ENCODE data around the gene BMP8A. TPM values are rescaled to one million over a fixed set of nuclear protein-coding genes. Genes with fewer than 3 reads are reported as not detected.
"Not testable (repeated sequence)": the region's sequence is repeated elsewhere in the genome, so short reads cannot be mapped to it uniquely, and the experiment has no call there.

The BMP8A gene
- total RNA-seq, 1 donor from 2014 or later: not detected

DNA sequence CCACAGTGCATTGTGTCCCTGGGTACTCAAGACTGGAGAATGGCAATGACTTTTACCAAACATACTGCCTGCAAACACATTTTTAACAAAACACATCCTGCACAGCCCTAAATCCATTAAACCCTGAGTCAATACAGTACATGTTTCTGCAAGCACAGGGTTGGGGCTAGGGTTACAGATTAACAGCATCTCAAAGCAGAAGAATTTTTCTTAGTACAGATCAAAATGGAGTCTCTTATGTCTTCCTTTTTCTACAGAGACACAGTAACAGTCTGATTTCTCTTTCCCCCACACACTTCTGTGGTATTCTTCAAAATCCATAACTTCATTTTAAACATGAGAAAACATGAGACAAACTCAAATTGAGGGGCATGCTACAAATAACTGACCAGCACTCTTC lies 13.9 kb downstream of the BMP8A start:
- no peak overlapping the region for H3K4me3 ChIP-seq
- DNase-seq (ENCODE audit: low spot score in 2 of 2): no peak
- no peaks in the 10 kb centered on the region for H3K9me3 ChIP-seq
- intact Hi-C loops (cut with DNase I): no loop called here
- TF ChIP-seq, protein P1, sequence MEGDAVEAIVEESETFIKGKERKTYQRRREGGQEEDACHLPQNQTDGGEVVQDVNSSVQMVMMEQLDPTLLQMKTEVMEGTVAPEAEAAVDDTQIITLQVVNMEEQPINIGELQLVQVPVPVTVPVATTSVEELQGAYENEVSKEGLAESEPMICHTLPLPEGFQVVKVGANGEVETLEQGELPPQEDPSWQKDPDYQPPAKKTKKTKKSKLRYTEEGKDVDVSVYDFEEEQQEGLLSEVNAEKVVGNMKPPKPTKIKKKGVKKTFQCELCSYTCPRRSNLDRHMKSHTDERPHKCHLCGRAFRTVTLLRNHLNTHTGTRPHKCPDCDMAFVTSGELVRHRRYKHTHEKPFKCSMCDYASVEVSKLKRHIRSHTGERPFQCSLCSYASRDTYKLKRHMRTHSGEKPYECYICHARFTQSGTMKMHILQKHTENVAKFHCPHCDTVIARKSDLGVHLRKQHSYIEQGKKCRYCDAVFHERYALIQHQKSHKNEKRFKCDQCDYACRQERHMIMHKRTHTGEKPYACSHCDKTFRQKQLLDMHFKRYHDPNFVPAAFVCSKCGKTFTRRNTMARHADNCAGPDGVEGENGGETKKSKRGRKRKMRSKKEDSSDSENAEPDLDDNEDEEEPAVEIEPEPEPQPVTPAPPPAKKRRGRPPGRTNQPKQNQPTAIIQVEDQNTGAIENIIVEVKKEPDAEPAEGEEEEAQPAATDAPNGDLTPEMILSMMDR (IDR thresholded peaks at IDR 0.05): no peak
- H3K27ac ChIP-seq: no peak overlapping the region
- no peaks in the 10 kb centered on the region for H3K36me3 ChIP-seq
- no peaks in the 10 kb centered on the region for H3K27me3 ChIP-seq
- no peaks in the 10 kb centered on the region for H3K4me1 ChIP-seq

DNA sequence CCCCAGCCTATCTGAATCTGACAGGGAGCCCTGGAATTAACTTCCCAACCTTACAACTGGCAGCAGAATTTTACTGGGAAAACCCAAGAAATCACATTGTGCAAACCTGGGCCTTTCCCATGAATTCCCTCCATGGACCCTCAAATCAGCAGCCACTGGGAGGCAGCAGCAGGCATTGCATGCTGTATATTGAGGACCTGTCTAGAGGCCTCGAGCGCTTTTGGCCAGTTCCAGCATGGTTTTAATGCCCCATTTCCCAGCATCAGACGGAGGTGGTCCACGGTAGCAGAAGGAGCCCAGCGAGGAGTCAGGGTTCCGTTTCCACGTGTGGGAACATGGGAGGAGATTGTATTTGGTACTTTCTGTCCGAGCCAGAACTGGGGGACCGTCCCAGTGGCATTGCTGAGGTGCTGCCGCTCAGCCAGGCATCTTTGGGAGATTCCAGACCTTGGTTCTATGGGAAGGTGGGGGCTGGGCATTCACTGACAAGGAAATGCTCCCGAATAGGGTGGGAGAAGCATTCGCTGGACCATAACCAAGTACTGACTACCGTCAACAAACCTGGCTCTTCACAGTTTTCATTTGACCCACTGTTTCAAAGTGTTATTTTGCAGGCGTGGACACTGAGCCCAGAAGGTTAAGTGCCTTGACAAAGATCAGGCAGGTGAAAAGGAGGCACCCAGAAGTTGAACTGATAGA lies 15.9 kb downstream of the BMP8A start:
- TF ChIP-seq, protein P1 (IDR thresholded peaks at IDR 0.05): no peak
- DNase-seq (ENCODE audit: low spot score in 2 of 2): no peak
- intact Hi-C loops (cut with DNase I): no loop called here

DNA sequence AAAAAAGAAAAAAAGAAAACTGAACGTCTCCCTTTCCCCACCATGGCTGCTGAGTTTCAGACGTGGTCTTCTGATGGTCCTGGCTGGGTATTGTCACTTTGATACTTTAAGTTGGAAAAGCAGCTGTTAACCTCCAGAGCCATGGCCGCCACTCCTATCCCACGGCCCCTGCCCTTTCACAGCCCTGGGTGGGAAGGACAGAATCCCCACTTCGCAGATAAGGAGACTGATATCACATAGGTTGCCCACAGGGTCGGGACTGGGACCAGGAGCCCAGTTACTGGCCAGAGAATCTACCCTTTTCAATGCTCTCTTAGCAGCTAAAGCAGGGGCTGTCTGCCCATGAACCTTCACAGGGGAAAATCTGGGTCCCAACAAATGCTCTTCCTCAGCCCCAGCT lies 16.8 kb downstream of the BMP8A start:
- H3K4me1 ChIP-seq: no peaks in the 10 kb centered on the region
- H3K27ac ChIP-seq: no peak overlapping the region
- no peaks in the 10 kb centered on the region for H3K9me3 ChIP-seq
- no peak for DNase-seq (ENCODE audit: low spot score in 2 of 2)
- H3K4me3 ChIP-seq: no peak overlapping the region
- H3K36me3 ChIP-seq: no peaks in the 10 kb centered on the region
- intact Hi-C loops (cut with DNase I): no loop called here
- H3K27me3 ChIP-seq: no peaks in the 10 kb centered on the region
- TF ChIP-seq, protein P1 (IDR thresholded peaks at IDR 0.05): no peak

More for the DNA sequence above, 15.9 kb downstream of the BMP8A start:
- Histone ChIP-seq H3K27me3 (no peaks in the 10 kb centered on the region), H3K36me3 (no peaks in the 10 kb centered on the region), H3K9me3 (no peaks in the 10 kb centered on the region), H3K27ac (no peak overlapping the region), H3K4me1 (no peaks in the 10 kb centered on the region), H3K4me3 (no peak overlapping the region)

DNA sequence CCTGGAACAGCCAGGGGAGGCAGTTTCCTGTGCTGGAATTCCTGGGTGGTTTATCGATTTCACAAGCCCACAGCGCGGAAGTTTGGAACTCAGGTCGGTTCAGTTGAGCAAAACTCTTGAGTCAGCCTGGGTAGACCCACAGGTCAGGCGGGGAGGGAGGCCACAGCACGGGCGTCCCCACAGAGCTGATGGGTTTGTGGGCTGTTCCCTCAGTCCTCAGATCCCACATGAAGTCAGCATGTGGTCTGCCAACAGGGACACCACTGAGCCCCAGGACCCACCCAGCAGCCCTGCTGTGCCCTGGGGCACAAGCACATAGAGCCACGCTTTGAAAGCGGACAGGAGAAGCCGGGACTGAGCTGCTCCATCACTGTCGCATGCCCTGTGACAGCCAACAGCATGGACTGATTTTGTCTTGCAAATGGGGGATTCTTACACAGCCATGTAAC lies 17.4 kb downstream of the BMP8A start:
- TF ChIP-seq, protein P1 (IDR thresholded peaks at IDR 0.05): no peak
- intact Hi-C loops (cut with DNase I): no loop called here
- no peak overlapping the region for H3K4me3 ChIP-seq
- H3K9me3 ChIP-seq: no peaks in the 10 kb centered on the region
- no peak for DNase-seq (ENCODE audit: low spot score in 2 of 2)
- H3K36me3 ChIP-seq: no peaks in the 10 kb centered on the region
- no peak overlapping the region for H3K27ac ChIP-seq
- H3K4me1 ChIP-seq: no peaks in the 10 kb centered on the region
- no peaks in the 10 kb centered on the region for H3K27me3 ChIP-seq

DNA sequence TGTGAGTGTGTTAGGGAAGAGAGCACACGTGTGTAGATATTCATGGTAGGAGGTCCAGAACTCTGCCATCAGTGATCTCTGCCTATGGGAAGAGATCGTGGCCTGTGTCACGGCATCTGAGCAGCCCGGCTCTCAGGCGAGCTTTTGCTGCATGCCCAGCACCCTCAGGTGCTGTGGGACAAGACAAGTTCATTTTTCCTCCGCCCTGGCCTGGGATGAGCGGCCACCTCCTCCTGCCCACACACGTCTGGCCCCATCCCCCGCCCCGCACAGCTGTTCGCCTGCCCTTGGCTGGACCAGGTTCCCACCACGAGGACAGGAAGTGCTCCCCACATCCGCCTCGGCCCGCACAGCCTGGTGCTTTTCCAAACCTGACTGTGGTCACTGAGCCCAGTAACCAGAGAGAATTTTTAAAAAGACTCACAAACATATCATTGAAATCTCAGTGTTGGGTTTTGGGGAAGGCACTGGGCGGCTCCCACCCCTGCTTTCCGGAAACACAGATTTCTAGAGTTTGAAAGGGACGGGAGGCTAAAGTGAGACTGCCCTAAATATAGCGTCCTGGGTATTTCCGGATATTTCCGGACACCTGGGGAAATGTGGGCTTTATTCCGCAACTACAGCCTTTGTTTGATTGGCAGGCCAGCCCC lies 18.0 kb downstream of the BMP8A start:
- no peak overlapping the region for H3K27ac ChIP-seq
- H3K27me3 ChIP-seq: no peaks in the 10 kb centered on the region
- no peak for DNase-seq (ENCODE audit: low spot score in 2 of 2)
- TF ChIP-seq, protein P1 (IDR thresholded peaks at IDR 0.05): no peak
- intact Hi-C loops (cut with DNase I): no loop called here
- no peaks in the 10 kb centered on the region for H3K36me3 ChIP-seq
- H3K9me3 ChIP-seq: no peaks in the 10 kb centered on the region
- no peak overlapping the region for H3K4me3 ChIP-seq
- no peaks in the 10 kb centered on the region for H3K4me1 ChIP-seq

DNA sequence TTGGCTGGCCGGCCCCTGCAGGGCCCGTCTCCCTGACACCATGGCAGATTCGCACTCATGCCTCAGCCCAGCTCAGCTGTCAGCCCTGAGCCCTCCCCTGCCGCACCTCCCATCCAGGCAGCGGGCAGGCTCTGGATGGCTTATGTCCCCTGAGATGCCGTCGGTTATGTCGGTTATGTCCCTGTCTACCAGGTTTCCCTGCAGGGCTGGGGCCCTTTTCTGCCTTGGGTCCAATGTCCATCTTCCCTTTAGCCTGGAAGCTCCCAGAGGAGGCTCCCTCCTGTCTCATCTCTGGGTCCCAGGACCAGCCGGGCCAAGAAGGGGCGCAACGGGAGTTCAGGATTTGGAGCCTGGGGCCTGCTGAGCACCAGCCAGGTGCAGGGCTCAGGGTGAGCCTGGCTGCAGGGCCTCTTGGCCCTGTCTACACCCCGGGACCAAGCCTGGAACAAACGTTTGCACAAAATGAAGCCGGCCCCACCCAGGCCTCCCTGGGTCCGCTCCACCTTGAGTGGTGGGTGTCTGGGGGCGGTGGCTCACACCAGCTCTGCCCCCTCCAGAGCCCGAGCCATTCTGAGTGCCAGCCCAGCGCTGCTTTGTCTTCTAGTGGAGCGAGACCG lies 19.2 kb downstream of the BMP8A start:
- H3K4me1 ChIP-seq; intact Hi-C loops (cut with DNase I); DNase-seq (ENCODE audit: low spot score in 2 of 2): not testable (repeated sequence)

DNA sequence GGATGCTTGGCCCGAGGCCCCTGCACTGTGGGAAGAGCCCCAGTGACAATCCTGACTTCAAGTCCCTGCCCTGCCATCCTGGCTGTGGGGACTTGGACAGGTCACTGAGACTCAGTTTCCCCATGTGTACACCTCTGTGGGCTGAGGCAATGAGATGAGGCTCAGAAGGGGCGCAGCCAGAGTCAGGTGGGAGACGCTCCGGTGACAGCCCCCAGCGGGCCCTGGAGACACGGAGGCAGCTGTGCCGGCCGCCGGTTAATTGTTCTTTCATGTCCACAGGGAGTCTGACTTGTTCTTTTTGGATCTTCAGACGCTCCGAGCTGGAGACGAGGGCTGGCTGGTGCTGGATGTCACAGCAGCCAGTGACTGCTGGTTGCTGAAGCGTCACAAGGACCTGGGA lies 20.0 kb downstream of the BMP8A start:
- H3K27me3 ChIP-seq; DNase-seq (ENCODE audit: low spot score in 2 of 2); H3K4me1 ChIP-seq; H3K9me3 ChIP-seq; H3K4me3 ChIP-seq; intact Hi-C loops (cut with DNase I); H3K27ac ChIP-seq; H3K36me3 ChIP-seq: not testable (repeated sequence)

More for the DNA sequence above, 19.2 kb downstream of the BMP8A start:
- not testable (repeated sequence) for H3K27me3 ChIP-seq, H3K4me3 ChIP-seq, H3K9me3 ChIP-seq, H3K27ac ChIP-seq, H3K36me3 ChIP-seq

DNA sequence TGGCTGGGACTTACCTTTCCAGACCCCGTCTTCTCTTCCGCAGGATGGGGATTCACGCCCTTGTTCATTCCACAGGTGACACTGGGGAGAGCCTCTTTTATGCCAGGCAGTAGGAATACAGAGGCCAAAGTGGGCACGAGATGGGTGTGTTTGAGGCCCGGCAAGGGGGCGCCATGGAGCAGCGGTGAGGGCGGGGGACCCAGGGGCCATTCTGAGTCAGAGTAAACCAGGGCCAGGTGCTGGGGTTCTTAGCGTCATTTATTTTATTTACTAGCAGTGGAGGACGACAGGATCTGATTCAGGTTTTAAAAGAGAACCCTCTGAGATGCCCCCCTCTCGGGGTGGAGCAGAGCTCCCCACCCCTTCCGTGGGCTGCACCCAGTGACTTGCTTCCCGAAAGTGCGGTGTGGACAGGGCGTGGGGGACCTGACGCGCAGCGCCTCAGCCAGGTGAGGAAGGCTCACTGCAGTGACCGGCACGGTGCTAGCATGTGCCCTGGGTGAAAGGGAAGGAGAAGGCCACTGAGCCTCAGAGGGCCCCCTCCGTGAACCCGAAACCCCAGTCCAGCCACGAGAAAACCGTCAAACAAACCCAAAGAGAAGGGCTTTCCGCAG lies 20.9 kb downstream of the BMP8A start:
- H3K27ac ChIP-seq; intact Hi-C loops (cut with DNase I); DNase-seq (ENCODE audit: low spot score in 2 of 2); H3K36me3 ChIP-seq; H3K4me1 ChIP-seq; H3K9me3 ChIP-seq; H3K4me3 ChIP-seq; H3K27me3 ChIP-seq: not testable (repeated sequence)

Data from ascending aorta (tissue), 2 donors.